ENCODE results near the gene RASD2. TPM values are rescaled to one million over a fixed set of nuclear protein-coding genes. Genes with fewer than 3 reads are reported as not detected.

RASD2 gene
- total RNA-seq, 1 experiment from 2014 or later: 3.1 TPM

GRCh38 chr22:35556666-35557065 lies 16.0 kb downstream of the RASD2 start:
- H3K36me3 Mint-ChIP-seq: no peaks in the 10 kb centered on the region
- no peak overlapping the region for H3K4me3 Mint-ChIP-seq
- H3K27ac Mint-ChIP-seq: no peak overlapping the region
- no peaks in the 10 kb centered on the region for H3K27me3 Mint-ChIP-seq (ENCODE audit: low read depth)
- ATAC-seq: no peak
- no peak for DNase-seq (ENCODE audit: low spot score)
- H3K4me1 Mint-ChIP-seq: peaks cover 14% of the 10 kb centered on the region
- no peaks in the 10 kb centered on the region for H3K9me3 Mint-ChIP-seq
- CTCF ChIA-PET: no interaction called here
- TF ChIP-seq NR1H2 (CRISPR knock-in tag; IDR thresholded peaks at IDR 0.05): no peak
- TF ChIP-seq TEAD1 (CRISPR knock-in tag; IDR thresholded peaks at IDR 0.05): no peak
- TF ChIP-seq NR2C2 (CRISPR knock-in tag; IDR thresholded peaks at IDR 0.05): no peak
- TF ChIP-seq, protein P1, sequence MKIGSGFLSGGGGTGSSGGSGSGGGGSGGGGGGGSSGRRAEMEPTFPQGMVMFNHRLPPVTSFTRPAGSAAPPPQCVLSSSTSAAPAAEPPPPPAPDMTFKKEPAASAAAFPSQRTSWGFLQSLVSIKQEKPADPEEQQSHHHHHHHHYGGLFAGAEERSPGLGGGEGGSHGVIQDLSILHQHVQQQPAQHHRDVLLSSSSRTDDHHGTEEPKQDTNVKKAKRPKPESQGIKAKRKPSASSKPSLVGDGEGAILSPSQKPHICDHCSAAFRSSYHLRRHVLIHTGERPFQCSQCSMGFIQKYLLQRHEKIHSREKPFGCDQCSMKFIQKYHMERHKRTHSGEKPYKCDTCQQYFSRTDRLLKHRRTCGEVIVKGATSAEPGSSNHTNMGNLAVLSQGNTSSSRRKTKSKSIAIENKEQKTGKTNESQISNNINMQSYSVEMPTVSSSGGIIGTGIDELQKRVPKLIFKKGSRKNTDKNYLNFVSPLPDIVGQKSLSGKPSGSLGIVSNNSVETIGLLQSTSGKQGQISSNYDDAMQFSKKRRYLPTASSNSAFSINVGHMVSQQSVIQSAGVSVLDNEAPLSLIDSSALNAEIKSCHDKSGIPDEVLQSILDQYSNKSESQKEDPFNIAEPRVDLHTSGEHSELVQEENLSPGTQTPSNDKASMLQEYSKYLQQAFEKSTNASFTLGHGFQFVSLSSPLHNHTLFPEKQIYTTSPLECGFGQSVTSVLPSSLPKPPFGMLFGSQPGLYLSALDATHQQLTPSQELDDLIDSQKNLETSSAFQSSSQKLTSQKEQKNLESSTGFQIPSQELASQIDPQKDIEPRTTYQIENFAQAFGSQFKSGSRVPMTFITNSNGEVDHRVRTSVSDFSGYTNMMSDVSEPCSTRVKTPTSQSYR (CRISPR knock-in tag; IDR thresholded peaks at IDR 0.05): no peak
- no peak for TF ChIP-seq ZNF232 (CRISPR knock-in tag; IDR thresholded peaks at IDR 0.05)
- no peak for TF ChIP-seq TP53 (CRISPR knock-in tag; IDR thresholded peaks at IDR 0.05)
- no peak for TF ChIP-seq ZNF425 (CRISPR knock-in tag; conservative IDR thresholded peaks at IDR 0.05)
- TF ChIP-seq, protein P2, sequence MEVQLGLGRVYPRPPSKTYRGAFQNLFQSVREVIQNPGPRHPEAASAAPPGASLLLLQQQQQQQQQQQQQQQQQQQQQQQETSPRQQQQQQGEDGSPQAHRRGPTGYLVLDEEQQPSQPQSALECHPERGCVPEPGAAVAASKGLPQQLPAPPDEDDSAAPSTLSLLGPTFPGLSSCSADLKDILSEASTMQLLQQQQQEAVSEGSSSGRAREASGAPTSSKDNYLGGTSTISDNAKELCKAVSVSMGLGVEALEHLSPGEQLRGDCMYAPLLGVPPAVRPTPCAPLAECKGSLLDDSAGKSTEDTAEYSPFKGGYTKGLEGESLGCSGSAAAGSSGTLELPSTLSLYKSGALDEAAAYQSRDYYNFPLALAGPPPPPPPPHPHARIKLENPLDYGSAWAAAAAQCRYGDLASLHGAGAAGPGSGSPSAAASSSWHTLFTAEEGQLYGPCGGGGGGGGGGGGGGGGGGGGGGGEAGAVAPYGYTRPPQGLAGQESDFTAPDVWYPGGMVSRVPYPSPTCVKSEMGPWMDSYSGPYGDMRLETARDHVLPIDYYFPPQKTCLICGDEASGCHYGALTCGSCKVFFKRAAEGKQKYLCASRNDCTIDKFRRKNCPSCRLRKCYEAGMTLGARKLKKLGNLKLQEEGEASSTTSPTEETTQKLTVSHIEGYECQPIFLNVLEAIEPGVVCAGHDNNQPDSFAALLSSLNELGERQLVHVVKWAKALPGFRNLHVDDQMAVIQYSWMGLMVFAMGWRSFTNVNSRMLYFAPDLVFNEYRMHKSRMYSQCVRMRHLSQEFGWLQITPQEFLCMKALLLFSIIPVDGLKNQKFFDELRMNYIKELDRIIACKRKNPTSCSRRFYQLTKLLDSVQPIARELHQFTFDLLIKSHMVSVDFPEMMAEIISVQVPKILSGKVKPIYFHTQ (CRISPR knock-in tag; IDR thresholded peaks at IDR 0.05): no peak
- TF ChIP-seq ATF1 (CRISPR knock-in tag; IDR thresholded peaks at IDR 0.05): no peak
- TF ChIP-seq NFATC4 (CRISPR knock-in tag; IDR thresholded peaks at IDR 0.05): no peak
- no peak for TF ChIP-seq ZNF317 (CRISPR knock-in tag; IDR thresholded peaks at IDR 0.05; ENCODE audit: borderline replicate concordance, low read depth)
- no peak for TF ChIP-seq NR3C1 (CRISPR knock-in tag; conservative IDR thresholded peaks at IDR 0.05; ENCODE audit: low read depth)
- TF ChIP-seq, protein P3, sequence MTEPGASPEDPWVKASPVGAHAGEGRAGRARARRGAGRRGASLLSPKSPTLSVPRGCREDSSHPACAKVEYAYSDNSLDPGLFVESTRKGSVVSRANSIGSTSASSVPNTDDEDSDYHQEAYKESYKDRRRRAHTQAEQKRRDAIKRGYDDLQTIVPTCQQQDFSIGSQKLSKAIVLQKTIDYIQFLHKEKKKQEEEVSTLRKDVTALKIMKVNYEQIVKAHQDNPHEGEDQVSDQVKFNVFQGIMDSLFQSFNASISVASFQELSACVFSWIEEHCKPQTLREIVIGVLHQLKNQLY (CRISPR knock-in tag; IDR thresholded peaks at IDR 0.05): no peak
- TF ChIP-seq, protein P4, sequence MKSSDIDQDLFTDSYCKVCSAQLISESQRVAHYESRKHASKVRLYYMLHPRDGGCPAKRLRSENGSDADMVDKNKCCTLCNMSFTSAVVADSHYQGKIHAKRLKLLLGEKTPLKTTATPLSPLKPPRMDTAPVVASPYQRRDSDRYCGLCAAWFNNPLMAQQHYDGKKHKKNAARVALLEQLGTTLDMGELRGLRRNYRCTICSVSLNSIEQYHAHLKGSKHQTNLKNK (CRISPR knock-in tag; IDR thresholded peaks at IDR 0.05): no peak
- TF ChIP-seq MYBL2 (CRISPR knock-in tag; IDR thresholded peaks at IDR 0.05): no peak
- TF ChIP-seq CREB1 (CRISPR knock-in tag; IDR thresholded peaks at IDR 0.05): no peak
- TF ChIP-seq, protein P5, sequence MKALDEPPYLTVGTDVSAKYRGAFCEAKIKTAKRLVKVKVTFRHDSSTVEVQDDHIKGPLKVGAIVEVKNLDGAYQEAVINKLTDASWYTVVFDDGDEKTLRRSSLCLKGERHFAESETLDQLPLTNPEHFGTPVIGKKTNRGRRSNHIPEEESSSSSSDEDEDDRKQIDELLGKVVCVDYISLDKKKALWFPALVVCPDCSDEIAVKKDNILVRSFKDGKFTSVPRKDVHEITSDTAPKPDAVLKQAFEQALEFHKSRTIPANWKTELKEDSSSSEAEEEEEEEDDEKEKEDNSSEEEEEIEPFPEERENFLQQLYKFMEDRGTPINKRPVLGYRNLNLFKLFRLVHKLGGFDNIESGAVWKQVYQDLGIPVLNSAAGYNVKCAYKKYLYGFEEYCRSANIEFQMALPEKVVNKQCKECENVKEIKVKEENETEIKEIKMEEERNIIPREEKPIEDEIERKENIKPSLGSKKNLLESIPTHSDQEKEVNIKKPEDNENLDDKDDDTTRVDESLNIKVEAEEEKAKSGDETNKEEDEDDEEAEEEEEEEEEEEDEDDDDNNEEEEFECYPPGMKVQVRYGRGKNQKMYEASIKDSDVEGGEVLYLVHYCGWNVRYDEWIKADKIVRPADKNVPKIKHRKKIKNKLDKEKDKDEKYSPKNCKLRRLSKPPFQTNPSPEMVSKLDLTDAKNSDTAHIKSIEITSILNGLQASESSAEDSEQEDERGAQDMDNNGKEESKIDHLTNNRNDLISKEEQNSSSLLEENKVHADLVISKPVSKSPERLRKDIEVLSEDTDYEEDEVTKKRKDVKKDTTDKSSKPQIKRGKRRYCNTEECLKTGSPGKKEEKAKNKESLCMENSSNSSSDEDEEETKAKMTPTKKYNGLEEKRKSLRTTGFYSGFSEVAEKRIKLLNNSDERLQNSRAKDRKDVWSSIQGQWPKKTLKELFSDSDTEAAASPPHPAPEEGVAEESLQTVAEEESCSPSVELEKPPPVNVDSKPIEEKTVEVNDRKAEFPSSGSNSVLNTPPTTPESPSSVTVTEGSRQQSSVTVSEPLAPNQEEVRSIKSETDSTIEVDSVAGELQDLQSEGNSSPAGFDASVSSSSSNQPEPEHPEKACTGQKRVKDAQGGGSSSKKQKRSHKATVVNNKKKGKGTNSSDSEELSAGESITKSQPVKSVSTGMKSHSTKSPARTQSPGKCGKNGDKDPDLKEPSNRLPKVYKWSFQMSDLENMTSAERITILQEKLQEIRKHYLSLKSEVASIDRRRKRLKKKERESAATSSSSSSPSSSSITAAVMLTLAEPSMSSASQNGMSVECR (CRISPR knock-in tag; IDR thresholded peaks at IDR 0.05; ENCODE audit: borderline replicate concordance): no peak
- no peak for TF ChIP-seq CDX4 (CRISPR knock-in tag; IDR thresholded peaks at IDR 0.05; ENCODE audit: borderline replicate concordance)
- no peak for TF ChIP-seq PRDM15 (CRISPR knock-in tag; IDR thresholded peaks at IDR 0.05)
- no peak for TF ChIP-seq RORB (CRISPR knock-in tag; IDR thresholded peaks at IDR 0.05)
- POLR2A ChIA-PET: no interaction called here
